GM21528 (cell line): ENCODE results near the gene NANOS2.

ENCODE experiments used
- ATAC-seq: cut with Tn5 transposase; IDR thresholded peaks from one replicate; pipeline ENCODE4 v1.9.1; 2021; ENCODE audit warnings: mild to moderate bottlenecking, moderate library complexity; ENCODE audit not compliant: unreplicated experiment, low FRiP score

NANOS2 gene

DNA sequence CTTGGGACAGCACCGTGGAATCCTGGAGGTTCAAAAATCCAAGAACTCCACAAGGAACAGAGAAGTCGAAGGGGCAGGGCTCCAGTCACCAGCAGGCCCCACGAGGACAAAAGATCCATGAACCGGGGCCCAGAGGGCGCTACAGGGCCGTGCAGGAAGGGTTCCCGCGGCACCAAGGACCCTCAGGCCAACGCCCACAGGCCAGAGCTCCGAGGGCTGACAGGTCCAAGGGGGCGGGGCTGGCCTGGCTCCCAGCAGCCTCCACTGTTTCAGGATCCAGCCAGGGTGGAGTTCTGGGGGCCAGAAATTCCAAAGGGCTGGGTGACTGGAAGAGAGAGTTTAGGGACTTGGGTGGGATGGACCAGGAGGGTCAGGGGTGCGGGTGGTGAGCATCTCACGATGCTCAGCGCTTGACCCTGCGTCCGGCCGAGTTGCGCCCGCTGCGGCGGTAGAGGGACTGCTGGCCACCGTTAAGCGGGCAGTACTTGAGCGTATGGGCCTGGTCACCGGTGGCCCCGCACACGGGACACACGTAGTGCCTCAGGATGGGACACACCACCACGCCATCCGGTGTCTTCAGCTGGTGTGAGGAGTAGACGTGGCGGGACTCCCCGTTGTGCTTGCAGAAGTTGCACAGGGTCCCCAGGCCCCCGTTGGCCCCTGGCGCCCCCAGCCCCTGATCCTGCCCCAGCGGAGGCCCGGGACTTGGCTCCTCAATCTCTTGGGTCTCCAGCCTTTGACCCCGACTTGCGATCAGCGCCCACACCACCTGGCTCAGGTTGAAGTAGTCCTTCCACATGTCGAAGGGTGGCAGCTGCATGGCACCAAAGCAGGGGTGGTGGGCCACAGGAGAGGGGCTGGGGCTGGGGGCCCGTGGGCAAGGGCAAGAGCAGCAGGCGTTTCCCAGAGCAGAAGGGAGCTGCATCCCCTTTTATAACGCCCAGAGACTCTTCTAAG, at the start of gene NANOS2:
Gene NANOS2, minus strand, starts transcription at position 905 of the 957 bp plus-strand sequence. Its CDS starts 85 bp downstream, at position 820.
- ATAC-seq, result no peak

DNA sequence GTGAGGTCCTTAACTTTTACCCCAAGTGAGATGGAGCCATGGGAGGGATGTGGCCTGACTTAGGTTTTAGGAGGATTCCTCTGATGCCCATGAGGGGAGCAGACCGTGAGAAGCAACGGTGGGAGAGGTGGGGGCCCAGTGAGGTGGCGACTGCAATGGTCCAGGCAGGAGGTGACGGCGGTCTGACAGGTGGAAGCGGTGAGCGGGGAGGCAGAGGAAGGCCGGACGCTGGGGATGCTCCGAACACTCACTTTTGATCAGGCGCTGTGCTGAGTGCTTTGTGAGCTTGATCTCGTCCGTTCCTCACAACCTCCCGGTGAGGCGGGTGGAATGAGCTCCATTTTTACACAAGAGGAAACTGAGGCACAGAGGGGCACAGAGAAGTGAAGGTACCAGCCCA, 47.4 kb upstream of the NANOS2 start:
- no peak for ATAC-seq

DNA sequence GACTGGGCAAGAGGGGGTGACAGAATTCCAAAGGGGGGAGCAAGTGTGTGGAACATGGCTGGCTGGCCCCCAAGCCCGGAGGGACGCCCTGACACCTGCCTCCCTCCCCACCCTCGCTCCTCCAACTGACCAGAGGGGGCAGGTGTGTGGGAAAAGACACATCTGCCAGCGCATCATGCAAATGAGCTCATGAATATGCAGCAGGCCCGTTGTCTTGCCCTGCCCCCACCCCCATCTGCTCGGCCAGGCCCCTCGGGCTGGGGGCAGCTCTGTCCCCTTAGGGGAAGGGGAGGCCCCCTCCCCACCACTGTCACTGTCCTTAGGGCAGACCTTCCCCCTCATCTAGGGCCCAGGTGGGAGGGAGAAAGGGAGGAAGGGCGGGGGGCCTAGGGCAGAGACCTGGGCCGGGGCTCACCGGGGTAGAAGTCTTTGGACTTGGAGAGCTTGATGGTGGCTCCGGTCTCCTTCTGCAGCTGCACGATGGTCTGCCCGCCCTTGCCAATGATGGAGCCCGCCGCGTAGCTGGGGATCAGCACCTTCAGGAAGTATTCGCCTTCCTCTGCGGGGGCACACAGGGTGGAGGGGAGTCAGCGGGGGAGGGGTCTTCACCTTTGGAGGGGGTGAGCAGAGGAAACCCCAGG, 46.1 kb upstream of the NANOS2 start:
- ATAC-seq, result no peak

DNA sequence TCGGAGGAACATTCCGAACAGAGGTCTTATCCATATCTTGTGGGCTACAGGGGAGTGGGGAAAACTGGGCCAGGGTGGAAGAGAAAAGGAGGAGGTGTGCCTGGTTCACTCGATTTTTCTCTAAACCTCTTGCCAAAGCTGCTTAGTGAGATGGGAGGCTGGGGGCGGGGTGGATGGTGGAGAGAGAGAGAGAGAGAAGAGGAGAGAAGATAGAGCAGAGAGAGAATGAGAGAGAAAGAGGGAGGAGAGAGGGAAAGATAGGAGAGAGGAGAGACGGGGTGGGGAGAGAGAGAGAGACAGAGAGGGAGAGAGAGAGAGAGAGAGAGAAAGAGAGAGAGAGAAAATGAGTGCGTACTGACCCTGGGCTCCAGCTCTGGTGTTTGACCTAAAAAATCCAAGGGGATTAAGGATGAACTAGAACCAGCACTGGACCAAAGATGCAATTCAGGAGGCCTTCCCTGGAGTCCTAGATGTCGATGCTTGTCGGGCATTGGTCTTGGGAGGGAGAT, 45.0 kb upstream of the NANOS2 start:
- ATAC-seq, result no peak

DNA sequence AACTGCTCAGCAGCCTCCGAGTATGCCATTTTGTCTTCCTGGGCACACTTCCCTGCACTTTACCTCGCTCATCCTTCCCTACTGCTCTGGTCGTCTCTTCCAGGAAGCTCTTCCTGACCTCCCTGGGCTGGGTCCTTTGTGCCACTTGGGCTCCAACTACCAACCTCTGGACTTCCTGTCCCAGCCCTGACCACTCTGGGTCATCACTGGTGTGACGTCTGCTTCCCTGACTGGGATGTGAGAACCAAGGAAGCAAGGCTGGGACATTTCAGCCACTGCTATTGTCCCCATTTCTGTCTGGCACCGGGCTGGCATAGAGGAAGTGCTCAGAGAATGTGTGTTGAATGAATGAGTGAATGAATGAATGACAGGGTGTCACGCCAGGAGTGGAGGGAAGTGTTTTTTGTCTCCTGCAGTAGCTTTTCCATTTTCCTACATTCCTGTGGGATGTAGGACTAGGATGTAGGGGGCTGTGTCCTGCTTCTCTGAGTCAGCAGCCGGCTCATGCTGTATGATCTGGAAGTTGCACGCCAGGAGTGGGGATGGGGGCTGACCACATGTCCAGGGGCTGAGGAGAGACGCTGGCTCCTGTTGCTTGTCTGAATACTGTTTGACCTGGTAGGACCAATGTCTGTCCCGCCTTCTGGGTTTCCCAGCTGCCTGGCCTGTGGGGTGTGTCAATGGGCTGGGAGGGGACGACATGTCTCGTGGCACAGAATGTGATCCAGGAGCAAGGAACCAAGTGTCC, 44.4 kb upstream of the NANOS2 start:
- no peak for ATAC-seq

DNA sequence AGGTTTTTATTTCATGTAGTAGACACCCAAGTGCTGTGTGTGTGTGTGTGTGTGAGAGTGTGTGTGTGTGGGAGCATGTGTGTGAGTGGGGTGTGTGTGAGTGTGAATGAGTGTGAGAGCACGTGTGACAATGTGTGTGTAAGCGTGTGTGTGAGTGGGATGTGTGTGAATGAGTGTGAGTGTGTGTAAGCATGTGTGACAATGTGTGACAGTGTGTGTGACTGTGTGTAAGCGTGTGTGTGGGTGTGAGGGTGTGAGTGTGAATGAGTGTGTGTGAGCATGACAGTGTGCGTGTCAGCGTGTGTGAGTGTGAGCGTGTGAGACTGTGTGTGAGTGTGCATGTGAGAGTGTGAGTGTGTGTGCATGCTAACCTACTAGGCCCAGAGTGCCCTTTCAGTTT, 43.7 kb upstream of the NANOS2 start:
- ATAC-seq, result no peak

DNA sequence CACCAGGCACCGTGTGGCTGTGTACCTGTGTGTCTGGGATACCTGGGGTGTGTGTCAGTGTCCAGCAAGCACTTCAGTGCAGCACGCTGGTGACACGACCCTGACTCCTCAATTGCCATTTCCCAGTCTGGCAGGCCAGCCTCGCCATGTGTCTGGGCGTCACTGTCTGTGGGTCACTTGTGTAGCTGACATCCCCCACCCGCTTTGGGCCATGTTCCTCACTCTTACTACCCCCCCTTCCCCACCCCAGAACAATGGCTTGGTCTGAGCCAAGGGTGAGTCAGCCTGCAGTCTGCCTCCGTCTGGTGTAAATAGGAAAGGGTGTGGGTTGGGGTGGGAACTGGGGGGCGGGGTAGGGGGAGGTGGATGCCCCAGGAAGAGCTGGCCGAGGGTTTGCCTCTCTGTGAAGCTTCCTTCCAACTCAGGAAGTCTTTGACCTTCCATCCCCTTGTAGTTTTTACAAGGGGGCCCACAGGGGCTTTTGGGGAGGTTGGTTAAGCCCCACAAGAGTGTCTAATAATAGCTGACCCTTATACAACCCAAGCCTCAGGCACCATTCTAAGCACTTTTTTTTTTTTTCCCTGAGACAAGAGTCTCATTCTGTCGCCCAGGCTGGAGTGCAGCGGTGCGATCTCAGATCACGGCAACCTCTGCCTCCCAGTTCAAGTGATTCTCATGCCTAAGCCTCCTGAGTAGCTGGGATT, 41.5 kb upstream of the NANOS2 start:
- ATAC-seq, result no peak

DNA sequence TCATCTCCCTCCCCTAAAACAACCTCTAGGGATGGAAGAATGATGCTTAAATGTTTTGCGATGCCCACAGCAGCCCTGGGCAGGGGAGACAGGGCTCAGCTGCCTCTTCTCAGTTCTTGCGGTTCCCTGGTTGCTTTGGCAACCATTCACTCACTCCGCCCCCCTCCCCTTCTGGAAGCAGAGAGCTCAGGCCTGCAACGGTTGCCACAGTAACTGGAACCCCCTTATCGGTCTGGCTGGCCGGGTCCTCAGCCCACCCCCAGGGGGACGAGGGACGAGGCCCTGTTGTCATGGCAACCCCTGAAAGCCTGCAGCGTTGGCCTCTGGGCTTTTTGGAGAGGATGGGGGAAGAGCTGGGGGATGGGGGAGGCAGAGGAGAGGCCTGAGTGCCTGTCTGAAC, 39.6 kb upstream of the NANOS2 start:
- no peak for ATAC-seq

DNA sequence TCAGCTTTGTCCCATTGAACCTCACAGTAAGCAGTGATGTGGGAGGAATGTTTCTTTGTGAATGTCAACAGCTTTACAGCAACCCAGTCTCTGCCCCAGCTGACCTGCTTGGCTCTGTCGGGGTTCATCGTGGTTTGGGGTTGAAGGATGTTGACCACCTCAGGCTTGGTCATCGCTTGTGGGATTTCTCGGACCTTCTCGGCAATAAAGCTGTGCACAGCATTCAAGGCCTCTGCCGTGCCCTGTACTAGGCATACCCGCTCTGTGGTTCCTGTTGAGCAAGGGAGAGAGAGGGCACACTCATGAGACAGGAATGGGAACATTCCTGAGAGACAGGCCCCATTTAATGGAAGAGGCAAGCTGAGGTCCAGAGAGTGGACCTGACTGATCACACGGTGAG, 39.1 kb upstream of the NANOS2 start:
- ATAC-seq, result no peak

DNA sequence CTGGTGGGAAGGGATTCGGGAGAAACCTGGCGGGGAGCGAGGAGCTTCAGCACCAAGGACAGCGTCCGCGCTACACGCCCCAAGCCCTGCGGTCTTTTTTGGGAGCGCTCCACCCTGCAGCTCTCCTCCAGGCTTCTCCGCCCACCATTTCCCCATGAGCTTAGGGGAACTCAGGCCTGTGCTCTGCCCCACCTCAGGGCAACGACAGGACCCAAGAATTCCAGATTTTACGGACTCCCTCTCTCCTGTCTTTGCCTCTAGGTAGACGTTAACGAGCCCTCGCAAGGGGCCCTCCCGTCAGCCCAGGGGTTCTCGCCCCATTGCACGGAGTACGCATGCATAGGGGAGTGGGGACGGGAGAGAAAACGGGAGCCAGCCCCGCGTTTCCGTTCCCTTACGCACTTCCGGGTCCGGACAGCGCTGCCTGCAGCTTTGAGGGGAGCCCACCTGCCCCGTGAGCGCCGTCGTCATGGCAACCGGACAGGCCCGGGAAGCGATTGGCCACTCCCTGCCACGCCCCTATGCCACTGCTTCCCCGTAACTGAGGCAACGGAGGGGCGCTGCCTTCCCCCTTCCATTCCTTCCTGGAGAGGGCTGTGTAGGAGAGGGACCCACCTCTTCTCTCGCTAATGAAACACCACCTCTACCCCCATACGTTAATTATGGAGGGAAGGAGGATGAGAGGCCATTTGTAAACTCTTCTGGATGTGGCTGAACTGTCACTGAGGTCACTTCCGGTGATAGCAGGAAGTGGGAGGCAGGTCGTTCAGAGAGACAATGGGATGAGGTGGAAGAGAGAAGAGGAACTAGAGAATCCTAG, 38.3 kb upstream of the NANOS2 start:
- ATAC-seq, result no peak

DNA sequence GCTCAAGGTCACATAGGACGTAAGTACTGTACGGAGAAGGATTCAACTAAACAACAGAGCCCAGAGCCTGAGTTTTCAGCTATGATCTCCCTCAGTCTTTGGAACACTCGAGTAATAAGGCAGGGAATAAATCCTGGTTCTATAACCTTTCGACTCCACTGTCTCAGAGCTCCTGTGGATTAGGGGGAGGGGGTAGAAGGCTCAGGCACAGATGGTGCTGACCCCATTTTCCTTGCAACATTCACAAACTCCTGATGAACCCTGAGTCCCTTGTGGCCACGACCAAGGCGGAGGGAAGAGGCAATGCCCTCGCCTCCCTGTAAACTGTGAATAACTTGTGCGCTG, 37.7 kb upstream of the NANOS2 start:
- ATAC-seq, result no peak

DNA sequence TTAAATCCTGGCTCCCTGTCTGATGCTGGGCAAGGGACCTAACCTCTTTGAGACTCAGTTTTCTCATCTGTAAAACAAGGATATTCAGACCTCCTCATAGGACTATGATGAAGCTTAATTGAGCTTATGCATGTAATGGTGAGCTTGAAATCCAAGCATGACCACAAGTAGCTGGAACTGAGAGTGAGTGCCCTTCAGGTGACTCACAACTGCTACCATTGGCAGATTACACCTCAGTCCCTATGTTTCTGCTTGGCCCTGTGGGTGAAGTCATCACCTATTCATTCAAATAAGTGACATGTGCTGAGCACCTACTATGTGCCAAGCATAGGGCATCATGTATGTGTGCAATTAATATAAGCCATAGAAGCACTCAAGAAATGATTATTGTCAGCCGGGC, 33.3 kb upstream of the NANOS2 start:
- no peak for ATAC-seq

DNA sequence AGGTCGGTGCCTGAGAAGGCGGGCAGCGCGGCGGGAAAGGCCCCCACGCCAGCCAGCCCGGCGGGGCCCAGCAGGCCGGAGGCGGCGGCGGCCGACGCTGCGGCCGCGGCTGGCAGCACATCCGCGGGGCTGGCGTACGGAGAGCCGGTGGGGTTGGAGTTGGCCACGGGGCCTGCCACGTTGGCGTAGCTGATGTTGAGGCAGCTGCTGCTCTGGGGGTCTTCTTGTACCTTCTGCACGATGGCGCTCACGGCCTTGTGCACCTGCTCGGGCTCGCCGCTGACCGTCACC, 25.9 kb upstream of the NANOS2 start:
- no peak for ATAC-seq

DNA sequence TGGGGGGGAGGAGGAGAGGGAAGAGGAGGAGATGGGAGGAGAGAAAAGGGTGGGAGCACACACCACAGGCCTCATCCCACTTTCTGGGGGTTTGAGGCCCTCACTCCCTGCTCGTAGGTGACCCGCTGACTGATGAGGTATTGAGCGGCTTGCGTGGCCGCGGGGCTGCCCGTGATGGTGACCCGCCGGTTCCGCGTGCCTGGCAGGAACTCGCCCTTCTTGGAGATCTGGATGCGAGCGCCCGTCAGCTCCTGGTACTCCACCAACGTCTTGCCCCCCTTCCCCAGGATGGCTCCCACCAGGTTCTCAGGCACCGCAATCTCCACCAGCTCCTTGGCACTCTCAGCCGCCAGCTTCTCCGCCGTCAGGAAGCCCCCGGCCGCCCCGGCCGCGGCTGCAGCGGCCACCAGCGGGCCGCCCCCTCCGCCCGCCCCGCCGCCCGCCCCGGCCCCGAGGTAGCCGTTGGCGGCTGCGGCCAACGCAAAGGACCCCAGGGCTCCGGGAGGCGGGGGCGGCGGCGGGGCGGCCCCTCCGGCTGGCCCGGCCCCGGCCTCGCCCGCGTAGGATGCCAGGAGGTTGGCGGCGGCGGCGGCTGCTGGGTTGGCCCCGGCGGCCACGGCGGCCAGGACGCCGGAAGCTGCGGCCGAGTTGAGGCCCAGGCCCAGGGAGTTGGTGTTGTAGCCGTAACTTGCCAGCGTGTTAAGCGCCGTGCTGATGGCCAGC, 25.4 kb upstream of the NANOS2 start:
- no peak for ATAC-seq

DNA sequence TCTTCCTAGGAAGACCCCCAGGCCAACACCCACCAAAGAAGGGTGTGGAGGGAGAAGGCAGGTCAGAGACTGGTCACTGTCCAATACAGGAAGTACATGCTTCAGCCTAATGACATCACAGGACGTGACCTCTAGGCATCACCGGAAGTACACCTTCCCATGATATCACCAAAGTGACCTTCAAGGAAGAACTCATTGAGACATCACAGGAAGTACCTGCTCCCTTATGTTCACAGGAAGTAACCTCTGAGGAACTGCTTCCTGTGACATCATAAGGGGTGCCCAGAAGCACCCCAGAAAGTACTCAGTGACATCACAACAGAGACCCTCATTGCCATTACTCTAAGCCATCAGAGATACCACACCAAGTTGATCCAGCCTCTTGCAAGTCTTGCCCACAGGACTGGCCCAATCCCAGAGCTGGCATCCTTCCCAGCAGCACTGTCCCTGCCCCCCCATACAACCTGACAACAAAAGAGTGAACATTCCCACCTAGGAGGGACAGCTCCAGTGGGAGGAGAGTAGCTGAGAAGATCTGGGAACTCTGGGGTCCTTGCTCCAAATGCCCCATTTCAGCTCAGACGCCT, 24.2 kb upstream of the NANOS2 start:
- ATAC-seq, result no peak

DNA sequence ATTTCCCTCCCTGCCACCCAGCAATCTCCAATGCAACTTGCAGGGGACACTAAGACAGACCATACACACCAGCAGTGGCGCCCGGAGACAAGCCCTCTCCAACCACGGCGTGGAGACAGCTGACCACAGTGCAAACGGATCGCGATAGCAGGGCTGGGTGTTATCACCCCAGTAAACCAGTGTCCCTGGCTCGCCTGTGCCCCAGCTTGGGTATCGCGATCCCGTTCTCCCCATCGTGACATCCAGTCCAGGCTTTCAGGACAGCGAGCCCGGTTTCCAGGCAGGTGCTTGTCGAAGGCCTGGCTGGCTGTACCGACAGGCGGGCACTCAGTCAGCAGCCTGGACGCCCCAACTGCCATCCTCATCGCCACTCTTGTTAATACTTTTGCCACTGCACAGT, 20.7 kb upstream of the NANOS2 start:
- no peak for ATAC-seq

DNA sequence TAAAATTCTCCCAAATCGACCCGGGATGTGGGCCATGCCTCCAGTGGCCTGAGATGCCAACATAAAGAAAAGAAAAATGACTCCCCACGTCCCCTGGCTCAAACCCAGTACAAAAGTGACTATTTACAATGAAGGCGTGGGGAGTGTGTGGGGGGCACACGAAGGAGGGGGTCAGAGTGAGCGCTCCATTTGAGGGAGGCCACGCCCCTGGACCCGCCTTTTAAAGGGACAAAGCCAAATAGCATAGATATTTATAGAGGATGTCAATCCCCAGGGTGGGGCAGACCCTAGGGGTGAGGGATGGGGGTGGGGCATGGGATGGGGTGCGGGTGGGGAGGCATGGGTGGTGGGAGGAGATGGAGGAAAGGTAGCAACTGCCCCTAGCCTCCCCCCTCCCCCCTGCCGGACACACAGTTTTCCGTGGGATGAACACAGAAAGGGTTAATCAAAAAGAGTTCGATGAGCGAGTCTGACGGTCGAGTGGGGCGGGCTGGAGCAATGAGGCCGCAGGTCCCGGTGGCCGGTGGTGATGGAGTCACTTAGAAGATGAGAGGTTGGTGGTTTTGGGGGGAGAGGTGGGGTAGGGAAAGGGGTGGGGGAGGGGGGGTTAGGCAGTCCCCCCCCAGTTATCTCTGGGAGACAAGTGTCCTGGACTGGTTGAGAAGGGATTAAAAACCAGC, 20.1 kb upstream of the NANOS2 start:
- ATAC-seq, result no peak

DNA sequence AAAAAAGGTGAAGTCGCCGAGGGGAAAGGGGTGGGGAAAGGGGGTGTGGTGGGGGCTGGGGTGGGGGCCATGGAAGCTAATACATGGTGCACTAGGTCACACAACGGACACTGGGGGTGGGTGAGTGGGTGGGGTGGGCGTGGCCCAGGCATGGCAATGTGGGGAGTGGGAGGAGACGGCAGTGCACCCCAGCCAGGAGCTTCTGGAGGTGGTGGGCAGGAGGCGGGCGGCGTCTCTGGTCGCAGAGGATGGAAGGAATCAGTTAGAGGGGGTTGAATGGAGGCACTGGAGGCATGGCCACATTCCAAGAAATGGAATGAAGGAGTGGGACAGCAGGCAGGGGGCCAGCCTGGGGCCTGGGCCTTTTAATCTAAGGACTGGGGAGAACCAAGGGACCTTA, 19.2 kb upstream of the NANOS2 start:
- ATAC-seq, result no peak
